GM21576 (cell line): ENCODE results near the gene OLAH.
"Not testable (repeated sequence)": the region's sequence is repeated elsewhere in the genome, so short reads cannot be mapped to it uniquely, and the experiment has no call there.

Source experiments
- ATAC-seq: cut with Tn5 transposase; IDR thresholded peaks from one replicate; pipeline ENCODE4 v1.9.1; 2021; ENCODE audit warnings: mild to moderate bottlenecking, moderate library complexity; ENCODE audit not compliant: unreplicated experiment

OLAH gene

GRCh38 chr10:15043674-15044073 is at the start of gene OLAH:
Gene OLAH (plus strand): TSS chr10:15043943. CDS start chr10:15047289, 3,346 bp downstream.
- ATAC-seq: no peak

- no peak for ATAC-seq
These were observed 47.7 kb upstream of the OLAH start for GRCh38 chr10:14995964-14996565.

DNA sequence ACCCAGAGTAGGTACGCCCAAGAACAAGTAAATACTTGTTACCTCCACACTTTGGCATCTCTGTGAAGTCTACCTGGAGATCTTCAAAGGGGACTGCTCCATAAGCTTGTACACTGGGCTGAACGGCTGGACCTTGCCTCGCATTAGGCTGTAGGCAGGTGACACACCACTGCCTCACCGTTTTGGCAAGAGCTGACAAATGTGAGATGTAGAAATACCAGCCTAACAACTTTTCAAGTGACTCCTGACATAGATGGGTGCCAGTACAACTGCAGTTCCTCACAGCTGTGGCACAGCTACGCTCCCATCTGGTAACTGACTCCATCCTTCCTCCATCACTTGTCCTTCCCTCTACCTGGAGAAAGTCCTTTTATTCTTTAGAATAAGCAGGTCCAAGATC is 30.2 kb upstream of the OLAH start:
- ATAC-seq: not testable (repeated sequence)

DNA sequence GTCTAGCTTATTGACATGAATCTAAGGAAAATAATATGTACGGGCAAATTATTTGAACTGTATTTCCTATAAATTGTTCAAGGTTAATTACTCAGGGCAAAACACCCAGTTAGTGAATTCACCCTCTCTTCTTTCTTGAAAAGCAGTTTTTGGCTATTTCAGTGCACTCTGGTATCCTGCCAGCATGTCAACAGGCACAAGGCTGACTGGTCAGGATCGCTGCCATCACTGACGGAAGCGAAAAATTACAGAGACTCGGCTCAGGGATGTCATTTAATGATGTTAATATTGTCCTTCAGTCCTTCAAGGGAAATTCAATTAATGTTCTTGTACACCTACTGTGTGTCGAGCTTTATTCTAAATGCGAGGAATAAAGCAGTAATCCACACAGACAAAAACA is 28.3 kb upstream of the OLAH start:
- no peak for ATAC-seq

DNA sequence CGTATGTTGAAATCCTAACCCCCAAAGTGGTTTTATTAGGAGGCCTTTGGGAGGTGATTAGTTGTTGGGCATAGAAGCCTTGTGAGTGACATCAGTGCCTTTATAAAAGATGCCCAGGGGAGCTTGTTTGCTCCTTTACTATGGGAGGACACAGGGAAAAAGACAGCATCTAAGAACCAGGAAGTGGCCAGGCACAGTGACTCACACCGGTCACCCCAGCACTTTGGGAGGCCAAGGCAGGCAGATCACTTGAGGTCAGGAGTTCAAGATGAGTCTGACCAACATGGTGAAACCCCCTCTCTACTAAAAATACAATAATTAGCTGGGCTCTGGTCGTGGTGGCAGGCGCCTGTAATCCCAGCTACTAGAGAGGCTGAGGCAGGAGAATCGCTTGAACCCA is 22.8 kb upstream of the OLAH start:
- ATAC-seq: not testable (repeated sequence)

GRCh38 chr10:15023079-15023478 is 20.7 kb upstream of the OLAH start:
- ATAC-seq: not testable (repeated sequence)

DNA sequence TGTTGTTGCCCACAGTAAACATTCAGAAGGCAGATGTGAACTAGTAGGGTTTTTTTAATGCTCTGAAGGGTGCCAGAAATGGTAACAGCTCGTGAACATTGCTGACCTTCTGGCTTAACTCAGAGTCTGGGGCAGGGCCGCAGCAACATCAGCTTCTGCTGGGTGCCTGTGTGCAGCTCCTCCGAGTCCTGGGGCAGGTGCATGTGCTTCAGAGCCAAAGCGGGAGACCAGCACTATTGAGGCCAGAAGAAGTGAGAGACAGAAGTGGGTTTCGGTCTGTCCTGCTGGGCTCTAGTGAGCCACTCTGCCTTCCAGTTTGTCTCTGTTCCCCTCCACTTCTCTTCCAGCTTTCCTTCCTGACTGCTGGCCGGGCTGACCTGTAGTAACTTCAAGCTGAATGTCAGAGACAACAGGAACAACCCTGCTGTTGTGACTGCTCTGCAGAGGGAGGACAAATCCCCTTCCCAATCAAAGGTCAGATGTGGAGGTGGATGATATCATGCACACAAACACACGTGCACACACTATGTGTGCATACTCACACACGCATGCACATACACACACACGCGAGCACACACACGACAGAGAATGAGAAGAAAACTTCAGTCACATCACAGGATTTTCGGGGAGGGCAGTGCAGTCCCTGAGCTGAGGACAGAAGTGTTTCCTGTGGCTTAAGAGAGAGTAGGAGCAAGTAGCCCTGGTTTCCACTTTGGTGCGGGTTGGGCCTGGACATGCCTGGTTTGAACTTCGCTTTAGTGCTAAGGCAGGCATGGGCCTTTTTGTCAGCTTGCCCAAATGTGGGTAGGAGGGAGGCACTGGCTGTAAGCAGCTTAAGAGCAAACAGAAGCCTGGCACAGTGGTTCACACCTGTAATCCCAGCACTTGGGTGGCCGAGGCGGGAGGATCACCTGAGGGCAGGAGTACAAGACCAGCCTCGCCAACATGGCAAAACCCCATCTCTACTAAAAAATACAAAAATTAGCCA is 19.4 kb upstream of the OLAH start:
- not testable (repeated sequence) for ATAC-seq

- not testable (repeated sequence) for ATAC-seq
These were observed 18.7 kb upstream of the OLAH start for GRCh38 chr10:15025040-15025439.

DNA sequence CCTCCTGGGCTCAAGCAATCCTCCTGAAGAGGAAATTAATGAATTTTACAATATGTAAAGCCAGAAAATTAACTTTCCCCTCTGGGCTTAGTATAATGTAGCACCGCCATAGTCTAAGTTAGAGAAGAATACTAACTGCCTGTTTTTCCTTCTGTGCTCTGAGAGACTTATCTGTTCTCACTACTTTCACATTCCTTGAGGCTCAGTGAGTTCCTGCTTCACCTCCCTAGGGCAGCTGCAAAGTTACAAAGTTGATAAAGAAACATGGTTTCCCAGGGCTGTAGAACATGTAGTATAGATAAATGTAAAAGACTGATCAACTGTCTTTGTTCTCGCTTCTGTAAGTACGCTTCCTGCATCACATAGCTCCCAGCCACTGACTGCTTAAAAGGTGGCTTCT is 16.0 kb upstream of the OLAH start:
- ATAC-seq: no peak

DNA sequence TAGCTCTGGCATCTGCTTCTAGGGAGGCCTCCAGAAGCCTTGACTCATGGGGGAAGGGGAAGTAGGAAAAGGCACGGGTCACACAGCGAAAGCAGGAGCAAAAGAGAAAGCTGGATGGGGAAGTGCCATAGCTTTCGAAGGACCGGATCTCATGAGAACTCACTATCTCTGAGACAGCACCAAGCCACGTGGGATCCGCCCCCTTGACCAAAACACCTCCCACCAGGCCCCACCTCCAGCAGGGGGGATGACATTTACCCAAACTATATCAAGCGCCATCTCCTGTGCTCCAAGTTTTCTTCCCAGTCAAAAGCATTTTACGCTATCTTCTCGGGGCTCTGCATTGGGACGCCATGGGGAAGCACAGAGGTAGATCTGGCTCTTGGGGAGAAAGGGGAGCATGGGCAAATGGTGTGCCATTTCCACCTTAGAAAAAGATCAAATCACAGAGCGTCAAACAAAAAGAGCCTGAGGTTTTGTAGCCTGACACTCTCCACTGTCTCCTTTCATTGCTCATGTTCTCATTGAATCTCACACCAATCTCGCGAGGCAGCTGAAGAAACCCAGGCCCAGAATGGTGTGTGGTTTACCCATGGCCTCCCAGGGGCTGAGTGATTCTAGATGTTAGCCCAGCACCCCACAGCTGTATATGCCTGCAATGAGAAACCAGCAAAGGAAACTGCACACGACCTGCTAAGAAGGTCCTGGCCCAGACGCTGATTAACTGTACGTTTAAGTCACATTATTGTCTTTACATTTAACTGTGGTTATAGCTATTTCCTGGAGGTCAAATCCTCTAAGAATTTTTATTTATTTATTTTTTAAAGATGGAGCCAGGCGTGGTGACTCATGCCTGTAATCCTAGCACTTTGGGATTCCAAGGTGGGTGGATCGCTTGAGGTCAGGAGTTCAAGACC is 8.1 kb upstream of the OLAH start:
- no peak for ATAC-seq

DNA sequence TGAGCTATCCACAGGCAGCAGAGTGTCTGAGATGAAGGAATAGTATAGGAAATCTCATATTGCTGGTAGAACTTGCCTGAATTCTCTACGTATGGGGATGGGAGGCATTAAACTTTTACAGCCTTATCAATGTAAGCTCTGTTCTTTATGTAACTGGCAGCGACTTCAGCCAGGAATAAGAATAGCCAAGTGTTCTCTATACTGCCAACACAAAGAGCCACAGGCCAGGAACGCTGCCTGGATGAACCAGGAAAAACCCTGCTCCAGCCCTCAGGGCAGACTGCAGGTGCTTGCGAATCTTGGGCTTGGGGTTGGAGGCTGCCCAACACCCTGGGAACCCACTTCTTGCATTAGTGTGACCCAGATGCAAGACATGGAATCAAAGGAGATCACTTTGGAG is 6.1 kb upstream of the OLAH start:
- no peak for ATAC-seq

- ATAC-seq: no peak
These were observed 5.3 kb upstream of the OLAH start for GRCh38 chr10:15038416-15038815.

- no peak for ATAC-seq
These were observed 1.6 kb downstream of the OLAH start for GRCh38 chr10:15045380-15045779.

DNA sequence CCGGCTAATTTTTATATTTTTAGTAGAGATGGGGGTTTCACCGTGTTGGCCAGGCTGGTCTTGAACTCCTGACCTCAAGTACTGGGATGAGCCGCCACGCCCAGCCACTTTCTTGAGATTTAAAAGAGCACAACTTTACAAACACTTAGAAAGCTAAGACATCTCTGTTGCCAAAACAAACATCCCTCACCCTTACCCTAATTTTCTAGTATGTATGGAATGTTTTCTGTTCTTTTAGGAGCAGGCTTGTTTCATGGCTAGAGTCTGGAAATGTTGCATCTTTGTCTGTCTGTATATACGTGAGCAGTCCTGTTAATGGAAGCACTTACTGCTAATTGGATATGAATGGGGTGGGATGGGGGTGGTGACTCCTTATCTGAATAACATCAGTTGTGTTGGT is 2.9 kb downstream of the OLAH start:
- no peak for ATAC-seq

DNA sequence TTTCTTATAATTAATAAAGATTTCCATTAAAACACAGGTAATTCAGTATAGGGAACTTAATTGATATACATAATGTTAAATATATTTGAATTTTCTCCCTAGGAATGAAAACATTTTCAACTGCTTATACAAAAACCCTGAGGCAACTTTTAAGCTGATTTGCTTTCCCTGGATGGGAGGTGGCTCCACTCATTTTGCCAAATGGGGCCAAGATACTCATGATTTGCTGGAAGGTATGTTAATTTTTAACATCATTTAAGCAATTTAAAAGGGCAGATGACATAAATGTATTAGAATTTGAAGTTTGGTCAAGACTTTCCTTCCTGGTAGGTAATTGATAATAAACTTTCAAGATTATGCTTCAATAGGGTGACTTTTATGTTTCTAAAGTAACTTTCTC is 5.8 kb downstream of the OLAH start:
- ATAC-seq: no peak

DNA sequence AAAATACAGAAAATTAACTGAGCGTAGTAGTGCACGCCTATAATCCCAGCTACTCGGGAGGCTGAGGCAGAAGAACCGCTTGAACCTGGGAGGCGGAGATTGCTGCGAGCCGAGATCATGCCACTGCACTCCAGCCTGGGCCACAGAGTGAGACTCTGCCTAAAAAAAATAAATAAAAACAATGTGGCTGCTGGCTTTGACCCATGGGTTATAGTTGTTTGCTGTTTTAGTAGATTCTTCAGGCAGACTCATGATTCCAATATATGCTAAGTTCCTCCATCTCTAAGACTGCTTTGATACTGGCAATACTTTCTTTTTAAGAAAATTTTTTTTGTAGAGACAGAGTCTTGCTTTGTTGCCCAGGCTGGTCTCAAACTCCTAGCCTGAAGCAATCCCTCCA is 8.4 kb downstream of the OLAH start:
- ATAC-seq: no peak

GRCh38 chr10:15053061-15053460 is 9.3 kb downstream of the OLAH start:
- no peak for ATAC-seq

DNA sequence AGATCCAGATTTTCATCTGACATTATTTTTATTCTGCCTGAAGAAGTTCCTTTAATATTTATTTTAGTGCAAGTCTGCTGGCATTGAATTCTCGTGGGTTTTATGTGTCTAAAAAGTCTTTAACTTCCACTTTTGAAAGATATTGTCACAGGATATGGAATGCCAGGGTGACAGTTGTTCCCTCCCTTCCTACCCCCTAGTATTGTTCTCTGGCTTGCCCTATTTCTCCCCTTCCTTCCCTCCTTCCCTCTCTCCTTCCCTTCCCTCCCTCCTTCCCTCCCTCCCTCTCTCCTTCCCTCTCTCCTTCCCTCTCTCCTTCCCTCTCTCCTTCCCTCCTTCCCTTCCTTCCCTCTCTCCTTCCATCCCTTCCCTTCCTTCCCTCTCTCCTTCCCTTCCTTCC is 14.9 kb downstream of the OLAH start:
- no peak for ATAC-seq

GRCh38 chr10:15059914-15060313 is 16.2 kb downstream of the OLAH start:
- no peak for ATAC-seq

DNA sequence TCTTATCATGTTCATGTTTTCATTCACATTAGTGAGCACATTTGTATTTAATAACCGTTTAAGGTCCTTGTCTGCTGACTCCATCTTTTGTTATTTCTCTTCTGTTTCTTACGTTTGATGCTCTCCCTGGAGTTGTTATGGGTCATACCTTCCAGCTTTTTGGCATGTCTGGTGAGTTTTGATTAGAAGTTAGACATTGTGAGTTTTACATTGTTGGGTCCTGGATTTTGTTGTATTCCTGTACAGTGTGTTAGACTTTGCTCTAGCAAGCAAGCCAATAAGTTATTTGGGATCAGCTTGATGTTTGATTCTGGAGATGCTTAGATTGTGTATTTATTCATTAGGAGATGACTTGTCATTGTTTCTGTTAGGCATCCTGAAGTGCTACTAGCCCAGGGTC is 16.9 kb downstream of the OLAH start:
- ATAC-seq: no peak

- ATAC-seq: no peak
These were observed 23.4 kb downstream of the OLAH start for GRCh38 chr10:15067154-15067553.
